Measurements from ENCODE around the gene COP1.

GRCh38 chr1:176098560-176098959 is 108.5 kb downstream of the COP1 start:
- TF ChIP-seq GATA3 (IDR thresholded peaks at IDR 0.05; ENCODE audit: low read depth, low read length) (no peak), GATA2 (IDR thresholded peaks at IDR 0.05; ENCODE audit: low read depth, low read length) (no peak)
